HFF-Myc (cell line): ENCODE measurements around the gene DEFB113.

ENCODE experiments used
- DNase-seq: peaks from one replicate; pipeline ENCODE4 v3.0.0-alpha.2; 2011; ENCODE audit warnings: low read depth; ENCODE audit errors: extremely low read depth
- H3K4me3 ChIP-seq: replicated peaks from 2 replicates; pipeline ENCODE4 v1.5.1; 2011; ENCODE audit warnings: low read depth, mild to moderate bottlenecking, control low read depth, low read length
- TF ChIP-seq, protein P1 (sequence below): IDR thresholded peaks from 2 replicates; pipeline ENCODE4 v1.5.1; 2012; ENCODE audit warnings: mild to moderate bottlenecking, low read depth, low read length, control low read depth; ENCODE audit errors: missing control alignments

The DEFB113 gene, protein sequence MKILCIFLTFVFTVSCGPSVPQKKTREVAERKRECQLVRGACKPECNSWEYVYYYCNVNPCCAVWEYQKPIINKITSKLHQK

DNA sequence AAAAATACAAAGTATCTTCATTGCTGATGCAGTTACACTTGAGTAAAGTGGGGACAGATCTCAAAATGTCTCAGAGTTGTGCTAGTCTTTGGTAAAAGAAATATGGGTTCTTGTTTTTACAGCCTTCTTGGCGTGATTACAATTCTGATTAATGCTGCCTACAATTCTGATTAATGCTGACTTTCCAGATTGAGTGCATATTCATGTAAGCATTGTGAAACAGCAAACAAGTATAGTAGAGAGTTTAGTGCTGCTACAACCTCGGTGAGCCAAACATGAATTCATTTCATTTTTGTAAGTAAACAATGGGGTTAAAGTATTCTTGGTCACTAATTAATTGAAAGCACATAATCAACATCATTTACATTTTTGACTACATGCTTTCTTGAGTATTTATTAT lies at the start of gene DEFB113:
Gene DEFB113 (minus strand): TSS at position 21 of the 400 bp plus-strand sequence. CDS start 0 bp downstream, at position 21.
- TF ChIP-seq, protein P1, sequence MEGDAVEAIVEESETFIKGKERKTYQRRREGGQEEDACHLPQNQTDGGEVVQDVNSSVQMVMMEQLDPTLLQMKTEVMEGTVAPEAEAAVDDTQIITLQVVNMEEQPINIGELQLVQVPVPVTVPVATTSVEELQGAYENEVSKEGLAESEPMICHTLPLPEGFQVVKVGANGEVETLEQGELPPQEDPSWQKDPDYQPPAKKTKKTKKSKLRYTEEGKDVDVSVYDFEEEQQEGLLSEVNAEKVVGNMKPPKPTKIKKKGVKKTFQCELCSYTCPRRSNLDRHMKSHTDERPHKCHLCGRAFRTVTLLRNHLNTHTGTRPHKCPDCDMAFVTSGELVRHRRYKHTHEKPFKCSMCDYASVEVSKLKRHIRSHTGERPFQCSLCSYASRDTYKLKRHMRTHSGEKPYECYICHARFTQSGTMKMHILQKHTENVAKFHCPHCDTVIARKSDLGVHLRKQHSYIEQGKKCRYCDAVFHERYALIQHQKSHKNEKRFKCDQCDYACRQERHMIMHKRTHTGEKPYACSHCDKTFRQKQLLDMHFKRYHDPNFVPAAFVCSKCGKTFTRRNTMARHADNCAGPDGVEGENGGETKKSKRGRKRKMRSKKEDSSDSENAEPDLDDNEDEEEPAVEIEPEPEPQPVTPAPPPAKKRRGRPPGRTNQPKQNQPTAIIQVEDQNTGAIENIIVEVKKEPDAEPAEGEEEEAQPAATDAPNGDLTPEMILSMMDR, result no peak
- H3K4me3 ChIP-seq, result no peak within 1 kb of the TSS
- DNase-seq, result no peak

DNA sequence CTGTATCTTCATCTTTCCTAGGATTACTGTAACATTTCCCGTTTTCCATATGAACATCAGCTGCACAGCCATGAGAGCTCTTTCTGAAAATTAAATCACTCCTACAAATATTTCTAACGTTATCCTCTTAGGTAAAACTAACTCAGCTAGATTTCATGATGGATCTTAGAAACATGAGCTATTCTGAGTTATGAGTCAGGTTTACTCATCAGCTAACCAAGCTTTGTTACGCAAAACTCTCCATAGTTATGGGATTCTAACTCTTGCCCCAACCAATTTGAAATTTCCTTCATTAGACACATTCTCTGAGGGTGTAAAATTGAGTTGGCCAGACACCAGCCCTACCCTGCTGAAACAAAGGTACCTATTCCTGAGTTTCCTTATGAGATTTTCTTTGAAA lies 38.4 kb upstream of the DEFB113 start:
- TF ChIP-seq, protein P1, result no peak

DNA sequence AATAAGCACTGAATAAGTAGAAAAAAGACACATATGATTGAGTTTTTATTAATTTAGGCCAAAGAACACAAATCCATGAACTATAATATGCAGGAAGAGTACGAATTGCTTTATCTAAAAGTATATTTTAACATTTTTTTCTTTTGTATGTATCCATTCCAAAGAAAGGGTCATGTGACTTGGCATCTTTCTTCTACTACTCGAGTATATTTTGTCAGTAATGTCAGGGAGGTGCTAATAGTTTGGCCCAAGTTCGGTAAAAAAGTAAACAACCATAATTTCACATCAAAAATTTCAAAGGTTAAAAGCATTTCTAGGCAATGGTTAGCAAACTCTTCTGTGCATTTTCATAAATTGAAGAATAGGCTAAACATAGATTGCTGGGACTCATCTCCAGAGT lies 33.7 kb upstream of the DEFB113 start:
- DNase-seq, result no peak
- TF ChIP-seq, protein P1, result no peak
- H3K4me3 ChIP-seq, result no peak overlapping the region

More for the DNA sequence above, 38.4 kb upstream of the DEFB113 start:
- no peak for DNase-seq
- H3K4me3 ChIP-seq, result no peak overlapping the region

DNA sequence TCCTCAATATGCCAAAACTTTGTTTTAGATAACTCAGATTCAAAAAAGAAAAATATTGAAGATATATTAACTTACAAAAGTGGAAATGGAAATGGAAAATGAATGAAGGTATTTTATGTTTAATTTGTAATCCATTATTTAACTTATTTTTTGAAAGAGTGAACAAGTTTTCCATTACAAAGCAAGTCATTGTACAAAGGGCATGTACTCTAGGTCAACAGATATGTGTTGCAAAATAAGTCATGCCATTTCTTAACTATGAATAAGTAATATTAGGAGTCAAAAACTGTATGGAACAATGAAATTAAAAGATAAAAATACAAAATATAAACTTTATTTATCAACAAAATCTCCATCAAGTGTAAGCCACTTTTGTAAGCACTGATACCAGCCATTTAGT lies 25.9 kb upstream of the DEFB113 start:
- DNase-seq, result no peak
- TF ChIP-seq, protein P1, result no peak
- H3K4me3 ChIP-seq, result no peak overlapping the region

DNA sequence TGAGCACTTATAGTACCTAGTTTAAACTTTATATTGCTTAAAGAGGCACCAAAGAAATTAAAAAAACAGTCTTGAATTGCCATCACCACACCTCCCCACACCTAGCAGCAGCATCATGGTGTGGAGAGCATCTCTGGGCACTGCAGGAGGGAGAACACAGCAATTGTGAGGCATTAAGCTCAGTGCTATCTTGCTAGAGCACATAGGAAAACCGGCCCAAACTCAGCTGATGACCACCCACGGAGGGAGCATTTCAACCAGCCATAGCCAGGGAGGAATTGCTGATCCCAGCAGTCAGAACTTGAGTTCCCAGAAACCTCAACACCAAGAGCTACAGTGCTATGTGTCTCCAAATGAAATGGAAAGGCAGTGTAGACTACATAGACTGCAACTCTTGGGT lies 19.5 kb upstream of the DEFB113 start:
- DNase-seq, result no peak
- H3K4me3 ChIP-seq, result no peak overlapping the region
- TF ChIP-seq, protein P1, result no peak

DNA sequence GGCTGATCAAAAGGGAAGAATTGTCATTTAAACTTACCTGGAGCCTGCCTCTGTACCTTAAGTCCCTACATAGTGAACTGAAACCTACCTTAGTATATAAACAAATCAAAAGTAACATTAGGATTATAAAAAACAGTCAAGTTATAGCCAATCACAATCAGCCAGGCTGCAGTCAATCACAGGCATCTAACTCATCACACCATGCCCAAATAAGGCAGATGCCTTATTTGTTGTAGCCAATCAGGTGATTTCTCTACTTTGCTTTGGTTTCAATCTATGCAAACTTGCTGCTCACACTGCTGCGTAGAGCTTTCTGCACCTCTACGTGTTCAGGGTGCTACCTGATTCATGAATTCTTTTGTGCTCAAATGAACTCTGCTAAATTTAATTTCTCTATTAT lies 18.3 kb upstream of the DEFB113 start:
- TF ChIP-seq, protein P1, result no peak
- DNase-seq, result no peak

DNA sequence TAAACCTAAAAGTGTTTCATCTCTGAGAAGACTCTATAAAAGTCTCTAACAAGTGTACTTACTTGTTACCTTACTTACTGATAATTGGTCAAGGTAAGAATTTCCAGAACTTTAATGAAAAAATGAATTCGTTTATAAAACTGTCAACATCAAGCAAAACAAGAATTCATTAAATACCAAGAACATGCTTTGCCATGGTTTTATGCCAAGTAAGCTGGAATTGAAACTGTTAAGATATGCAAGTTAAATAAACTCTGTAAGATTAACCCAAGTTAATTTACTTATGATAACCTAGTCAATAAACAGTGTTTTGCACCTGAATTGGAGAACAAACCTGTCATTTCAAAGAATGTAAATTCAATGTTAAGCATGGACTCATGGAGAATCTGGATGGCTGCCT lies 17.1 kb upstream of the DEFB113 start:
- H3K4me3 ChIP-seq, result no peak overlapping the region
- TF ChIP-seq, protein P1, result no peak
- no peak for DNase-seq

More for the DNA sequence above, 18.3 kb upstream of the DEFB113 start:
- no peak overlapping the region for H3K4me3 ChIP-seq
